HG02870 (cell line): ENCODE results near the gene RAB4B.
"Not testable (repeated sequence)": the region's sequence is repeated elsewhere in the genome, so short reads cannot be mapped to it uniquely, and the experiment has no call there.

Source experiments
- ATAC-seq: cut with Tn5 transposase; IDR thresholded peaks from one replicate; pipeline ENCODE4 v1.9.1; 2021; ENCODE audit warnings: mild to moderate bottlenecking, moderate library complexity; ENCODE audit not compliant: unreplicated experiment

RAB4B gene

GRCh38 chr19:40750058-40750873 is 27.8 kb upstream of the RAB4B start, which contains the start of gene ACTMAP:
Gene ACTMAP (minus strand): TSS chr19:40750477. CDS start chr19:40749803, 674 bp downstream.
- ATAC-seq, result peak; percentile 89

DNA sequence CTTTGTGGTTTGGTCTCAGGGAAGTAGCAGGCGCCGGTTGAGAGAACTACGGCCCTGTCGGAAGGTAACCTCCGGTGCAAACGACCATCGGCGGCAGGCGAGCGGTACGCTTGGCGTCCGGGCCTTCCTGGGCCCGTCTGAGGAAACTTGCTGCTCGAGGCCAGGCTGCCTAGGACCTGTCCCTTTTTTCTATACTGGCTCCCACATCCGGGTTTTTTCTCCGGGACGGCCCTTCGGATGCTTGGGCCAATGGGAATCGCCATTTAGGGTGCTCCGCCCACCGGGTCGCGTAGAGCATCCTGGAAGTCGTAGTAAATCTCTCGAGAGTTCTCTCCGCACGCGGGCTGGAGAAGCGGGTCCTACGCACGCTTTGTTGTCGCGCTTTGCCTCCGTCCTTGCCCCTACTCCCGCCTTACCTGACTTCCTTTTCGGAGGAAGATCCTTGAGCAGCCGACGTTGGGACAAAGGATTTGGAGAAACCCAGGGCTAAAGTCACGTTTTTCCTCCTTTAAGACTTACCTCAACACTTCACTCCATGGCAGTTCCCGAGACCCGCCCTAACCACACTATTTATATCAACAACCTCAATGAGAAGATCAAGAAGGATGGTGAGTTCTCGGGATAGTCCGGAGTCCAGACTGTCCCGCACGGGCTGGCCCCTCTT is 27.0 kb upstream of the RAB4B start, which contains the start of gene SNRPA:
SNRPA (plus strand) TSS at position 330 of the 664 bp plus-strand sequence; CDS start at position 536, 206 bp downstream.
- peak; percentile 51 for ATAC-seq

DNA sequence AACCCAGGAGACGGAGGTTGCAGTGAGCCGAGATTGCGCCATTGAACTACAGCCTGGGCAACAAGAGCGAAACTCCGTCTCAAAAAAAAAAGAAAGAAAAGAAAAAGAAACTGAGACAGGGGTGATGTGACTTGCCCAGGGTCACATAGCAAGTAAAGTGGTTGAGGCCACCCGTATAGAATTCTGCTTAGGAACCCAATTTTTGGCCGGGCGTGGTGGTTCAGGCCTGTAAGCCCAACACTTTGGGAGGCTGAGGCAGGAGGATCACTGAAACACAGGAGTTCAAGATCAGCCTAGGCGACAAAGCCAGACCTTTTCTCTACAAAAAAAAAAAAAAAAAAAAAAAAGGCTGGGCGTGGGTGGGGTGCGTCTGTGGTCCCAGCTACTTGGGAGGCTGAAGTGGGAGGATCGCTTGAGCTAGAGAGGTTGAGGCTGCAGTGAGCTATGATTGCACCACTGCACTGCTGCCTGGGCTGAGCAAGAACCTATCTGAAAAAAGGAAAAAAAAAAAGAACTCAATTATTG is 25.7 kb upstream of the RAB4B start:
- no peak for ATAC-seq

DNA sequence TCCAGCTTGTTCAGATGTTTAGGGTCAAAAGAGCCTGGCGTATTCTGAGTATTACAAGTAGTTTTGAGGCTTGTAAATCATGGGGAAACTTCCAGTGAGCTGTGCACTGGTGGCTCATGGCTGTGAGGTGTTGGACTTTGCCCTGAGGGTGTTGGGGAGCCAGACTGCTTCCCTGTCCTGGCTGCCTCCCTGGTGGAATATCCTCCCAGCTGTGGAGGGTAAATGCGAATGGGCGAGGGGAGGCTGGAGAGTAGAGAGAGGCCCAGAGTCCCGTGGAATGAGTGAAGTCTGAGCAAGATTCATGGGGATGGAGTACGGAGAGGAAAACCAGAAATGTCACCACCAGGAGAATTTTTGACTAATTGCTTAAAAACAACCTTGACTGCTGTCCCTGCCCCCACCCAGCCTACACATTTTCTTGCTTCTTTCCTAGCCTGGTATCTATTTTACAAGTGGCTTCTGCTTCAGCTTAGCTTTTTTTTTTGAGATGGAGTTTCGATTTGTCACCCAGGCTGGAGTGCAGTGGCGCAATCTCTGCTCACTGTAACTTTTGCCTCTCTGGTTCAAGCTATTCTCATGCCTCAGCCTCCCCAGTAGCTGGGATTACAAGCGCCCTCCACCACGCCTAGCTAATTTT is 23.3 kb upstream of the RAB4B start:
- no peak for ATAC-seq

DNA sequence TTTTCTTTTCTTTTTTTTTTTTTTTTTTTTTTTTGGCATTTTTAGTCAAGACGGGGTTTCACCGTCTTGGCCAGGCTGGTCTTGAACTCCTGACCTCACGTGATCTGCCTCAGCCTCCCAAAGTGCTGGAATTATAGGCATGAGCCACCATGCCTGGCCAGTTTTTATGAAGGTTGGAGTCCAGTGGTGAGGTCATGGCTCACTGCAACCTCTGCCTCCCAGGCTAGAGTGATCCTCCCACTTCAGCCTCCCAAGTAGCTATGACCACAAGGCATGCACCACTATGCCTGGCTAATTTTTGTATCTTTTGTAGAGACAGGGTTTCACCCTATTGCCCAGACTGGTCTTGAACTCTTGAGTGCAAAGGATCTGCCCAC is 22.8 kb upstream of the RAB4B start:
- no peak for ATAC-seq

- ATAC-seq, result no peak
Measured at GRCh38 chr19:40755791-40756190, 22.3 kb upstream of the RAB4B start.

- ATAC-seq, result no peak
Measured at GRCh38 chr19:40756502-40757110, 21.4 kb upstream of the RAB4B start.

GRCh38 chr19:40758491-40758890 is 19.6 kb upstream of the RAB4B start:
- ATAC-seq, result no peak

DNA sequence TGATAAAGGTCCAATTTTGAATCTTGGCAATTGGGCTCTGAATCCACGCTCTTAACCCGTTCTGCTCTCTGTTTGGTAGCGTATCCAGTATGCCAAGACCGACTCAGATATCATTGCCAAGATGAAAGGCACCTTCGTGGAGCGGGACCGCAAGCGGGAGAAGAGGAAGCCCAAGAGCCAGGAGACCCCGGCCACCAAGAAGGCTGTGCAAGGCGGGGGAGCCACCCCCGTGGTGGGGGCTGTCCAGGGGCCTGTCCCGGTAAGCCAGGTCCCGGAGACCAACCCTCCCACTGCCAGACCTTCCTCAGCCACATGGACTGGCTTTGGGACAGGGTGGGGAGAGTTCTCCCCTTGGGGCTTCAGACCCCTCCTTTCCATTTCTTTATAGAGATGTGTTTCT is 18.7 kb upstream of the RAB4B start:
- ATAC-seq, result no peak

- no peak for ATAC-seq
Measured at GRCh38 chr19:40762754-40763470, 15.1 kb upstream of the RAB4B start.

DNA sequence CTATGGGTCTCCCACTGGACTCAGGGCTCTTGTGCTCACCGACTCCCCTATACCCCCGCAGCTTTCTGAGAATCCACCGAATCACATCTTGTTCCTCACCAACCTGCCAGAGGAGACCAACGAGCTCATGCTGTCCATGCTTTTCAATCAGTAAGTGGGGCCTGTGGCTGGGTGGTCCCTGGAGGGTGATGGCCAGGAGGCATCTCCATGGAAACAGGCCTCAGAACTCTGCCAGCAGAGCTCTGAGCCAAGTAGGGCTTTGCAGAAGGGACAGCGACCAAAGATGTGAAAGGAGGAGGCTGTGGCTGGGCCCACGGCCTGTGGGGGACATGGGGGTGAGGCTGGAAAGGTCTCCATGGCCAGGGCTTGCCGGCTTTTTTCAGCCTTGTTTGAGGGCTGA is 14.5 kb upstream of the RAB4B start:
- ATAC-seq, result no peak

DNA sequence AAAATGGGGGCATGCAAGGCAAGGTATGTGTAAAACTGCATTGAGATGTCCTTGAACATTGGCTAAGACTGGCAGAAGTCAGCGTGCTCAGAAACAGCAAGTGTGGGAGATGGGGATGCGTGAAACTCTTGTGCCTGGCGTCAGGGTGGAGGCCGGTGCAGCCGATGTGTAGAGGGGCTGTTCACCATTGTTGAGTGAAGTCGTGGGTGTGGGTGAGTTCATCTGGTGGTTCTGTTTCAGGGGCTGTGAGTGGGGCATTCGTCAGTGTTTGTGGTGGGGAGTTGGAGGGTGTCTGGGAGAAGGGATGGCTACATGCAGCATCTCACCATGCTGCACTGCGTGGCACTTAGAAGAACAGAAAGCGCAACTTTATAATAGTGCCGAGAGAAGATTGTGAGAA is 14.1 kb upstream of the RAB4B start:
- no peak for ATAC-seq

GRCh38 chr19:40766385-40766784 is 11.7 kb upstream of the RAB4B start:
- ATAC-seq, result not testable (repeated sequence)

- no peak for ATAC-seq
Measured at GRCh38 chr19:40768869-40769268, 9.2 kb upstream of the RAB4B start.

DNA sequence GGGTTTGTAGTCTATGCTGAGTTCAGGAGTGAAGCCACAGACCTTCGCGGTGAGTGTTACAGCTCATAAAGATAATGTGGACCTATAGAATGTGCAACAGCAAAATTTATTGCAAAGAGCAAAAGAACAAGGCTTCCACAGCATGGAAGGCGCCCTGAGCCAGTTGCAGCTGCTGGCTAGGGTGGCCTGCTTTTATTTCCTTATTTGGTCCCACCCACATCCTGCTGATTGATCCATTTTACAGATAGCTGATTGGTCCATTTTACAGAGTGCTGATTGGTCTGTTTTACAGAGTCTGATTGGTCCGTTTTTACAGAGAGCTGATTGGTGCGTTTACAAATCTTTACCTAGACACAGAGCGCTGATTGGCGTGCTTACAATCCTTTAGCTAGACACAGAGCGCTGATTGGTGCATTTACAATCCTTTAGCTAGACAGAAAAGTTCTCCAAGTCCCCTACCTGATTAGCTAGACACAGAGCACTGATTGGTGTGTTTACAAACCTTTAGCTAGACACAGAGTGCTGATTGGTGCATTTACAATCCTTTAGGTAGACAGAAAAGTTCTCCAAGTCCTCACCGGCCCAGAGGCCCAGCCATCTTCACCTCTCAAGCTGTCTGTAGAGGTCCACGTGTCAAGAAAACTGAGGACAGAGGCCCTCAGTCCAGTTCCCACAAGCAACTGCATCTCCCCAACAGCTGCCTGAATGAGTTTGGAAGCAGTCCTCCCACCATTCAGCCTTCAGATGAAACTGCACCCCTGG is 6.8 kb upstream of the RAB4B start:
- not testable (repeated sequence) for ATAC-seq

- ATAC-seq, result no peak
Measured at GRCh38 chr19:40774916-40775631, 3.0 kb upstream of the RAB4B start, which contains the start of gene MIA. Gene MIA (plus strand): TSS chr19:40775521. CDS start chr19:40775543, 22 bp downstream.

DNA sequence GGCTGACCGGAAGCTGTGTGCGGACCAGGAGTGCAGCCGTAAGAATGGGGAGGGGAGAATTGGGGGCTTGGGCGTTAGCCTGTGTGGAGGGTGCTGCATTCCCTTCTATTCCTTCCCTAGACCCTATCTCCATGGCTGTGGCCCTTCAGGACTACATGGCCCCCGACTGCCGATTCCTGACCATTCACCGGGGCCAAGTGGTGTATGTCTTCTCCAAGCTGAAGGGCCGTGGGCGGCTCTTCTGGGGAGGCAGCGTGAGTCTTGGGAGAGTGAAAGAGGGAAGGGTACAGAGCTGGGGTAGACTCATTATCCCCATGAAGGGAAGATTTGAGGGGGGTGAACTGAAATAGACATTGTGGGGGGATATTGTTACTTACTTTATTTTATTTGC is 2.4 kb upstream of the RAB4B start:
- no peak for ATAC-seq

GRCh38 chr19:40776364-40776763 is 1.7 kb upstream of the RAB4B start:
- no peak for ATAC-seq
